CD4-positive, alpha-beta T cell (primary cell): ENCODE results near the gene GPRIN1. TPM values are rescaled to one million over a fixed set of nuclear protein-coding genes. Genes with fewer than 3 reads are reported as not detected.

ENCODE experiments used
- ATAC-seq: fragments of 200-7000 bp; cut with Tn5 transposase; one replicate; pipeline ENCODE4 v1.10.0; 2022; ENCODE audit warnings: mild to moderate bottlenecking; ENCODE audit not compliant: poor library complexity
- CTCF ChIA-PET: fragments of 350-600 bp; sonication (Branson Sonifier 250); formaldehyde crosslinking; loops from one replicate; lab custom pipeline; 2021; ENCODE audit warnings: antibody characterized with exemption, inconsistent platforms; lab: Charles Lee
- POLR2A ChIA-PET: fragments of 350-600 bp; sonication (Branson Sonifier 250); formaldehyde crosslinking; loops from one replicate; lab custom pipeline; 2021; ENCODE audit warnings: antibody characterized with exemption, inconsistent platforms; lab: Charles Lee
- DNase-seq, 14 experiments: peaks; one replicate each; pipeline ENCODE4 v3.0.0-alpha.2; 2013 to 2020; ENCODE audit warnings: mixed read lengths in 2 of 14
- H3K27ac ChIP-seq, 2 donors: one replicate each; pipeline versions ENCODE4 v1.5.1 to v1.7.0; 2013; ENCODE audit warnings: low read length in 2 of 2, low read depth in 1 of 2, mild to moderate bottlenecking in 1 of 2
- H3K27me3 ChIP-seq, 2 experiments: 1 replicate in 1 of 2; 2 replicates in 1 of 2; pipeline versions ENCODE4 v1.6.1 to v1.7.0; 2013; ENCODE audit warnings: low read length in 2 of 2, control low read depth in 1 of 2, mild to moderate bottlenecking in 1 of 2, moderate library complexity in 1 of 2; ENCODE audit not compliant: insufficient read depth in 2 of 2, control insufficient read depth in 1 of 2
- H3K36me3 ChIP-seq: one replicate; pipeline ENCODE4 v1.6.1; 2013; ENCODE audit warnings: low read length, control low read depth; ENCODE audit not compliant: insufficient read depth
- H3K4me1 ChIP-seq: one replicate; pipeline ENCODE4 v1.6.1; 2013; ENCODE audit warnings: low read length, control low read depth; ENCODE audit not compliant: insufficient read depth
- H3K4me3 ChIP-seq: one replicate; pipeline ENCODE4 v1.5.1; 2013; ENCODE audit warnings: mild to moderate bottlenecking, low read length, moderate library complexity
- H3K9me3 ChIP-seq, 2 experiments: 1 replicate in 1 of 2; 2 replicates in 1 of 2; pipeline versions ENCODE4 v1.6.1 to v1.7.0; 2013; ENCODE audit warnings: low read length in 2 of 2, mild to moderate bottlenecking in 2 of 2, control low read depth in 1 of 2, moderate library complexity in 1 of 2; ENCODE audit not compliant: control insufficient read depth in 1 of 2, insufficient read depth in 1 of 2
- H3K27ac Mint-ChIP-seq: one replicate; pipeline ENCODE4 v1.8.0; 2020; ENCODE audit warnings: mixed read lengths
- H3K27me3 Mint-ChIP-seq: one replicate; pipeline ENCODE4 v1.8.0; 2021; ENCODE audit warnings: mixed read lengths
- H3K36me3 Mint-ChIP-seq: one replicate; pipeline ENCODE4 v1.8.0; 2021; ENCODE audit warnings: low read depth, mixed read lengths
- H3K4me1 Mint-ChIP-seq: one replicate; pipeline ENCODE4 v1.8.0; 2021; ENCODE audit warnings: low read depth, mixed read lengths
- H3K4me3 Mint-ChIP-seq: one replicate; pipeline ENCODE4 v1.8.0; 2020; ENCODE audit warnings: mild to moderate bottlenecking, mixed read lengths
- H3K9me3 Mint-ChIP-seq: one replicate; pipeline ENCODE4 v1.8.0; 2020; ENCODE audit warnings: mixed read lengths
- intact Hi-C, 2 experiments: fragments of 100-400 bp; cut with DNase I in 1 of 2; cut with micrococcal nuclease in 1 of 2; formaldehyde crosslinking; loops; one replicate each; pipeline versions ENCODE4 v1.15.1 to v1.9.0; 2023 to 2025; cut with DNase I, micrococcal nuclease
- total RNA-seq, 174 experiments: library from RNA in 2 of 174; stranded (reverse) in 2 of 174; gene quantifications; one replicate each; pipeline ENCODE4 v1.2.3 and lab custom pipeline; 2021 to 2026
- TF ChIP-seq, protein P1 (sequence below): fragments of 200-600 bp; IDR thresholded peaks from one replicate; pipeline ENCODE4 v1.8.0; 2022; ENCODE audit warnings: antibody characterized with exemption, mild to moderate bottlenecking

Gene GPRIN1
- total RNA-seq, 2 experiments from 2014 or later = 0.22 to 0.36 TPM

DNA sequence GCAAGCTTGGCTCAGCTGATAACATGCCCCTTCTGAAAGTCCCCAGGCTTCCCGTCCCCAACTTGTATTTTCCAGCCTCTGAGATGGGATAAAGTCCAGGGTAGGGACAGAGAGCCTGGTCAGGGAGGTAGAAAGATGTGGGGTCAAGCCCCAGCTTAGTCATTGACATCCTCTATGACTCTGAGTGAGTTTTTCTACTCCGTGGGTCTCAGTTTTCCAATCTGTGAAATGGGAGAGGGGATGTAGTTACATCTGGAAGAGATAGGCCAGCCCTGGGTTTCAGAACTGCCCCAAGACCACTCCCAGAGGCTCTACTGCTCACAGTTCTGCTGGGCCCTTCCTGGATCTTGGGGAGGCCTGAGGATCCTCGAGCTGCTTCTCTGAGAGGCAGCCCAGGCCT is 3.1 kb downstream of the GPRIN1 start:
- TF ChIP-seq, protein P1, sequence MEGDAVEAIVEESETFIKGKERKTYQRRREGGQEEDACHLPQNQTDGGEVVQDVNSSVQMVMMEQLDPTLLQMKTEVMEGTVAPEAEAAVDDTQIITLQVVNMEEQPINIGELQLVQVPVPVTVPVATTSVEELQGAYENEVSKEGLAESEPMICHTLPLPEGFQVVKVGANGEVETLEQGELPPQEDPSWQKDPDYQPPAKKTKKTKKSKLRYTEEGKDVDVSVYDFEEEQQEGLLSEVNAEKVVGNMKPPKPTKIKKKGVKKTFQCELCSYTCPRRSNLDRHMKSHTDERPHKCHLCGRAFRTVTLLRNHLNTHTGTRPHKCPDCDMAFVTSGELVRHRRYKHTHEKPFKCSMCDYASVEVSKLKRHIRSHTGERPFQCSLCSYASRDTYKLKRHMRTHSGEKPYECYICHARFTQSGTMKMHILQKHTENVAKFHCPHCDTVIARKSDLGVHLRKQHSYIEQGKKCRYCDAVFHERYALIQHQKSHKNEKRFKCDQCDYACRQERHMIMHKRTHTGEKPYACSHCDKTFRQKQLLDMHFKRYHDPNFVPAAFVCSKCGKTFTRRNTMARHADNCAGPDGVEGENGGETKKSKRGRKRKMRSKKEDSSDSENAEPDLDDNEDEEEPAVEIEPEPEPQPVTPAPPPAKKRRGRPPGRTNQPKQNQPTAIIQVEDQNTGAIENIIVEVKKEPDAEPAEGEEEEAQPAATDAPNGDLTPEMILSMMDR = no peak
- Mint-ChIP-seq H3K27me3 (peaks cover 21% of the 10 kb centered on the region), H3K4me3 (no peak overlapping the region), H3K36me3 (no peaks in the 10 kb centered on the region), H3K9me3 (no peaks in the 10 kb centered on the region), H3K4me1 (peaks cover 11% of the 10 kb centered on the region), H3K27ac (no peak overlapping the region)
- Histone ChIP-seq H3K4me1 (peaks cover 15% of the 10 kb centered on the region), H3K27ac (no peak overlapping the region), H3K4me3 (no peak overlapping the region), H3K27me3 (peaks cover 8 to 9% of the 10 kb centered on the region in 2 experiments), H3K36me3 (no peaks in the 10 kb centered on the region), H3K9me3 (no peaks in the 10 kb centered on the region)
- no peak for DNase-seq
- CTCF ChIA-PET = interaction anchor here (1.2 to 2.0 kb wide), 2 partner anchors 10 to 54 kb away, joined by 4 to 8 read pairs; no protein-coding TSS in a partner anchor
- no peak for ATAC-seq
- intact Hi-C loops = no loop called here
- POLR2A ChIA-PET = no interaction called here

DNA sequence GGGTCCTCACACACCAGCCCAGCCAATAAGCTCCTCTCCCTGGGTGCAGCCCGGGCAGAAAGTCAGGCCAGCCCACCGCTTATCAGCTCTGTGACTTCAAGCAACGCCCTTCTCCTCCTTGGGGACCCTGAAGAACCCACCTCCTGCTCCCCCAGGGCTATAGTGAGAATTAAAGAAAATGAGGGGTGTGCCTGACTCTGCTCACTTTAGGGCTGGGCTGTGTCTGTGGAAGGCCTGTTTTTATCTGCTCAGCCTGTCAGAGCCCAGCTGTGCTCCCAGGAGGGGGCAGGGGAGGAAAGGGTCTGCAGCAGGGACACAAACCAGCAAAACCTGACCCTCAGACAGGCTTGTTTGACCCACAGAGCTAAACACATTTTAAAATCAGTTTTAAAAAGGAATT is 3.9 kb downstream of the GPRIN1 start:
- peaks cover 4 to 5% of the 10 kb centered on the region in 2 experiments for H3K27me3 ChIP-seq
- ATAC-seq (no peak), DNase-seq (no peak)
- Mint-ChIP-seq H3K9me3 (no peaks in the 10 kb centered on the region), H3K4me1 (peaks cover 11% of the 10 kb centered on the region), H3K27me3 (peaks cover 14% of the 10 kb centered on the region), H3K27ac (no peak overlapping the region), H3K4me3 (no peak overlapping the region), H3K36me3 (no peaks in the 10 kb centered on the region)
- intact Hi-C loops = no loop called here
- peaks cover 15% of the 10 kb centered on the region for H3K4me1 ChIP-seq
- no peaks in the 10 kb centered on the region for H3K36me3 ChIP-seq
- H3K27ac ChIP-seq = no peak overlapping the region
- TF ChIP-seq, protein P1 = no peak
- ChIA-PET POLR2A (no interaction called here), CTCF (interaction anchor here (1.2 to 2.0 kb wide), 2 partner anchors 9 to 55 kb away, joined by 4 to 8 read pairs; no protein-coding TSS in a partner anchor)
- H3K9me3 ChIP-seq = no peaks in the 10 kb centered on the region
- no peak overlapping the region for H3K4me3 ChIP-seq

DNA sequence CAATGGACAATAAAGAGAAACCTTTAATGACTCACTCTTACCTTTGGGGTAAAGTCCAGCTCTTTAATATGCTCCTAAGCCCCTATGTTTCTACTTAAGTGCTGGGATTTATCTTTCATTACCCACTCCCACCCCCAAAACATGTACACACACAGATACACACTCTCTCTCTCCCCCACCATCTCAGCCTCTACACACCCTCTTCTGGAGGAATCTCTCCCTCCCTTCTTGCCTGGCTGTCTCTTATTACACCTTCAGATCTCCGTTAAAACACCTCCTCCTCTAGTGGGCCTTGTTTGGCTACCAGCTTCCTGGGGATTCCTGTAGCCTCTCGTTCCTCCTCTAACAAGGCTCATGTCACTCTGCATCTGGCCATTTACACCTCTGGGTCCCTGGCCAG is 6.9 kb downstream of the GPRIN1 start:
- peaks cover 0 to 4% of the 10 kb centered on the region in 2 experiments for H3K9me3 ChIP-seq
- Mint-ChIP-seq H3K4me3 (no peak overlapping the region), H3K4me1 (no peaks in the 10 kb centered on the region), H3K27ac (no peak overlapping the region), H3K9me3 (no peaks in the 10 kb centered on the region), H3K27me3 (no peaks in the 10 kb centered on the region), H3K36me3 (no peaks in the 10 kb centered on the region)
- H3K4me1 ChIP-seq = no peaks in the 10 kb centered on the region
- intact Hi-C loops = no loop called here
- H3K4me3 ChIP-seq = no peak overlapping the region
- POLR2A ChIA-PET = no interaction called here
- TF ChIP-seq, protein P1 = no peak
- H3K27me3 ChIP-seq = no peaks in the 10 kb centered on the region
- no peak for ATAC-seq
- CTCF ChIA-PET = no interaction called here
- H3K36me3 ChIP-seq = no peaks in the 10 kb centered on the region
- DNase-seq = no peak
- no peak overlapping the region for H3K27ac ChIP-seq
